ENCODE measurements around the gene ATAD3C. TPM values are rescaled to one million over a fixed set of nuclear protein-coding genes. Genes with fewer than 3 reads are reported as not detected.

Gene ATAD3C
- total RNA-seq, 3 donors from 2014 or later = 1.9 to 8.5 (median 4.3) TPM

- peaks cover 4 to 6% of the 10 kb centered on the region in 2 donors for H3K4me1 ChIP-seq
- peak overlapping the region; percentile 20 to 75 (median 60) for H3K4me3 ChIP-seq
- no peak for DNase-seq (ENCODE audit: low spot score in 2 of 2)
- intact Hi-C loops (cut with DNase I; ENCODE audit: low total_unique reads) = no loop called here
- no peaks in the 10 kb centered on the region for H3K9me3 ChIP-seq
- no peaks in the 10 kb centered on the region for H3K36me3 ChIP-seq
- TF ChIP-seq POLR2A (IDR thresholded peaks at IDR 0.05) (no peak), POLR2AphosphoS5 (IDR thresholded peaks at IDR 0.05) (no peak)
- TF ChIP-seq, protein P1, sequence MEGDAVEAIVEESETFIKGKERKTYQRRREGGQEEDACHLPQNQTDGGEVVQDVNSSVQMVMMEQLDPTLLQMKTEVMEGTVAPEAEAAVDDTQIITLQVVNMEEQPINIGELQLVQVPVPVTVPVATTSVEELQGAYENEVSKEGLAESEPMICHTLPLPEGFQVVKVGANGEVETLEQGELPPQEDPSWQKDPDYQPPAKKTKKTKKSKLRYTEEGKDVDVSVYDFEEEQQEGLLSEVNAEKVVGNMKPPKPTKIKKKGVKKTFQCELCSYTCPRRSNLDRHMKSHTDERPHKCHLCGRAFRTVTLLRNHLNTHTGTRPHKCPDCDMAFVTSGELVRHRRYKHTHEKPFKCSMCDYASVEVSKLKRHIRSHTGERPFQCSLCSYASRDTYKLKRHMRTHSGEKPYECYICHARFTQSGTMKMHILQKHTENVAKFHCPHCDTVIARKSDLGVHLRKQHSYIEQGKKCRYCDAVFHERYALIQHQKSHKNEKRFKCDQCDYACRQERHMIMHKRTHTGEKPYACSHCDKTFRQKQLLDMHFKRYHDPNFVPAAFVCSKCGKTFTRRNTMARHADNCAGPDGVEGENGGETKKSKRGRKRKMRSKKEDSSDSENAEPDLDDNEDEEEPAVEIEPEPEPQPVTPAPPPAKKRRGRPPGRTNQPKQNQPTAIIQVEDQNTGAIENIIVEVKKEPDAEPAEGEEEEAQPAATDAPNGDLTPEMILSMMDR (IDR thresholded peaks at IDR 0.05) = no peak
- H3K27me3 ChIP-seq = no peaks in the 10 kb centered on the region
- H3K27ac ChIP-seq = peak overlapping the region; percentile 76 to 93
Observed at GRCh38 chr1:1420654-1421141, 28.8 kb upstream of the ATAD3C start.

- H3K9me3 ChIP-seq = no peaks in the 10 kb centered on the region
- H3K27ac ChIP-seq = peak within 1 kb of the TSS; percentile 76 to 93
- DNase-seq (ENCODE audit: low spot score in 2 of 2) = peak in 1 of 2 donors; percentile 68
- intact Hi-C loops (cut with DNase I; ENCODE audit: low total_unique reads) = no loop called here
- no peak for TF ChIP-seq POLR2A (IDR thresholded peaks at IDR 0.05)
- TF ChIP-seq, protein P1 (IDR thresholded peaks at IDR 0.05) = no peak
- no peak for TF ChIP-seq POLR2AphosphoS5 (IDR thresholded peaks at IDR 0.05)
- H3K4me3 ChIP-seq = peak within 1 kb of the TSS; percentile 20 to 75 (median 60)
- H3K4me1 ChIP-seq = peaks cover 4 to 6% of the 10 kb centered on the region in 2 donors
- H3K27me3 ChIP-seq = no peaks in the 10 kb centered on the region
- H3K36me3 ChIP-seq = no peaks in the 10 kb centered on the region
Observed at GRCh38 chr1:1421147-1421906, 28.2 kb upstream of the ATAD3C start, which contains the start of gene ANKRD65. Gene ANKRD65 (minus strand): TSS chr1:1421276. CDS start chr1:1421005, 271 bp downstream.

DNA sequence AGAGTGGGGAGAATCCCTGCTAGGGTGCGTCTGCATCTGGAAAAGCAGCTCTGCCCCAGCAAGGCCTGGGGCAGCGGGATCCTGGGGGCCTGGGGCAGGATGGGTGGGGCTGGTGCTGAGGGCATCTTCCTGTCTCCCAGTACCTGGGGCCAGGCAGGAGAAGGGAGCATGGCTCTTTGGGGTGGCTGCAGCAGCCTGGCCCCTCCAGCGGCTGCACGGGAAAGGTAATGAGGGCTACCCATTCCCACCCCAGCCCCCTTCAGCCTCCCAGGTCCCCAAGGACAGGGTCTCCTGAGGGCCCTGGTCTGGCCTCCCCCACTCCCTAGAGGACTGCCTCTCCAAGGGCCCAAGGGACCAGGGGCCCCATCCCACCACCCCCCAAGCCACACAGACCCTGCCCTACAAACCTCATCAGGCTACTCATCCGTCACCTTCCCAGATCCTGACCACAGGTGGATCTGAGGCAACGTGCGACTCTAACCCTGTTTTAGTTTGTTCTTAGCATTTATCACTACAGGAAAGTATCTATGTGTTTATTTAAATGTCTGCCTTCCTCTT is 27.5 kb upstream of the ATAD3C start:
- Histone ChIP-seq H3K9me3 (no peaks in the 10 kb centered on the region), H3K4me3 (no peak overlapping the region), H3K36me3 (no peaks in the 10 kb centered on the region), H3K27ac (peak overlapping the region; percentile 76 to 93), H3K4me1 (peaks cover 4 to 6% of the 10 kb centered on the region in 2 donors), H3K27me3 (no peaks in the 10 kb centered on the region)
- intact Hi-C loops (cut with DNase I; ENCODE audit: low total_unique reads) = no loop called here
- TF ChIP-seq POLR2A (IDR thresholded peaks at IDR 0.05) (no peak), POLR2AphosphoS5 (IDR thresholded peaks at IDR 0.05) (no peak)
- TF ChIP-seq, protein P1 (IDR thresholded peaks at IDR 0.05) = no peak
- no peak for DNase-seq (ENCODE audit: low spot score in 2 of 2)

- Histone ChIP-seq H3K4me3 (no peak overlapping the region), H3K27ac (peak overlapping the region; percentile 76 to 93), H3K27me3 (no peaks in the 10 kb centered on the region), H3K36me3 (no peaks in the 10 kb centered on the region), H3K4me1 (peaks cover 4 to 6% of the 10 kb centered on the region in 2 donors), H3K9me3 (no peaks in the 10 kb centered on the region)
- DNase-seq (ENCODE audit: low spot score in 2 of 2) = no peak
- intact Hi-C loops (cut with DNase I; ENCODE audit: low total_unique reads) = no loop called here
- no peak for TF ChIP-seq POLR2AphosphoS5 (IDR thresholded peaks at IDR 0.05)
- TF ChIP-seq, protein P1 (IDR thresholded peaks at IDR 0.05) = no peak
- TF ChIP-seq POLR2A (IDR thresholded peaks at IDR 0.05) = no peak
Observed at GRCh38 chr1:1422465-1423244, 26.8 kb upstream of the ATAD3C start.
